Measurements from ENCODE around the gene TRPM3.

TRPM3 gene

DNA sequence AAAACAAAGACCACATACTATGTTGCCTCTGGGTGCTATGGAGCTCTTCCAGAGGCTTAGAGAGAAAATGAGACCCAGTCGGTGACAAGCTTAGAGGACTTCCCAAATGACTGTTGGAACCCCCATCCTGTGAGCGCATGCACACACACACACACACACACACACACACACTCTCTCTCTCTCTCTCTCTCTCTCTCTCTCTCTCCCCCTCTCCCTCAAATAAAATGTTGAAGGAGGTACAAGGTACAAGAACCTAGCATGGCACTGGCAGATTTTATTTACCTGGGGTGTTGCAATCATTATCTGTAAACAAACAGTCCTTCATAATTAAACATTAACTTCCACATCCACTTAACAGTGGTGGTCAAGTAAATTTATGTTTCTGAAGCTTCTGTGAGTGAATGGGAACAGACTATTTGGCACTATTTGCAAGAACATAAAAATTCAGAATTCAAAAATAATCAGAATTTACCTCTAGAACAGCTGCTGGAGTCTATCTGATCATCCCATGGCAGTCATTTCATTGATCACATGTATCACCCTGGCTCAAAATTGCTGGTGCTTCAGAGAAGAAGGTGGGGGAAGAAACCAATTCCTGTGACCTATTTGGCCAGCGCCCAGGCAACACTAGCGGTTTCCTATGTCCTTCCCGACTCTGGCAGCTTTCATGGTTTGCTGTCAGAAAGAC is 24.9 kb downstream of the TRPM3 start:
- no peak for DNase-seq (ENCODE audit: low spot score)
- TF ChIP-seq, protein P1, sequence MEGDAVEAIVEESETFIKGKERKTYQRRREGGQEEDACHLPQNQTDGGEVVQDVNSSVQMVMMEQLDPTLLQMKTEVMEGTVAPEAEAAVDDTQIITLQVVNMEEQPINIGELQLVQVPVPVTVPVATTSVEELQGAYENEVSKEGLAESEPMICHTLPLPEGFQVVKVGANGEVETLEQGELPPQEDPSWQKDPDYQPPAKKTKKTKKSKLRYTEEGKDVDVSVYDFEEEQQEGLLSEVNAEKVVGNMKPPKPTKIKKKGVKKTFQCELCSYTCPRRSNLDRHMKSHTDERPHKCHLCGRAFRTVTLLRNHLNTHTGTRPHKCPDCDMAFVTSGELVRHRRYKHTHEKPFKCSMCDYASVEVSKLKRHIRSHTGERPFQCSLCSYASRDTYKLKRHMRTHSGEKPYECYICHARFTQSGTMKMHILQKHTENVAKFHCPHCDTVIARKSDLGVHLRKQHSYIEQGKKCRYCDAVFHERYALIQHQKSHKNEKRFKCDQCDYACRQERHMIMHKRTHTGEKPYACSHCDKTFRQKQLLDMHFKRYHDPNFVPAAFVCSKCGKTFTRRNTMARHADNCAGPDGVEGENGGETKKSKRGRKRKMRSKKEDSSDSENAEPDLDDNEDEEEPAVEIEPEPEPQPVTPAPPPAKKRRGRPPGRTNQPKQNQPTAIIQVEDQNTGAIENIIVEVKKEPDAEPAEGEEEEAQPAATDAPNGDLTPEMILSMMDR (IDR thresholded peaks at IDR 0.05; ENCODE audit: extremely low read depth, insufficient read depth, missing control alignments) = no peak
- in situ Hi-C loops (cut with MboI; ENCODE audit: low pct_unique_long_range_greater_than_20kb, low sequenced_read_pairs, unreplicated experiment) = no loop called here

DNA sequence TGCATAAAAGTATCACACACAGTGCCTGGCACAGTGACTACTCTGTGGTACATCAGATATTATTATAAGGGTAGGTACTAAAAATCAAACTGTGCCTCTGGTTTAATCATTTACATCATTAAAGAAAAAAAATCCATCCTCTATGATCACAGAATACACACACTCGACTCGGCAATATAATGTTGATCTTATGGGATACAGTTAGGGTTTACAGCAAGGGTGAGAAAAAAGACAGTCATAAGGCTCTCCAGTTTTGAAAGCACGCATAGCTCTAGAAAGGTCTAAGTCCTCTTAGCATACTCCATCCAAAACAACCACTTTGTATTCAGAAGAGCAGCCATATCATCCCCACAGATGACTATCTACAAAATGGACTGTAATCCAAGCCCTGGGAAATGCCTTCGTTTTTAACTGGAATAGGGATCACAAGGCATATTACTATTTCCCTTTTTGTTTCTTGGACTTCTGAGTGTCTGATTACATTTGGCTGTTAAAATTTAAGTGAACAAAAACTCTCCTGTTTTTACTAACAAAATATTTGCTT is 26.6 kb downstream of the TRPM3 start:
- no peak for DNase-seq (ENCODE audit: low spot score)
- in situ Hi-C loops (cut with MboI; ENCODE audit: low pct_unique_long_range_greater_than_20kb, low sequenced_read_pairs, unreplicated experiment) = no loop called here
- TF ChIP-seq, protein P1 (IDR thresholded peaks at IDR 0.05; ENCODE audit: extremely low read depth, insufficient read depth, missing control alignments) = no peak

DNA sequence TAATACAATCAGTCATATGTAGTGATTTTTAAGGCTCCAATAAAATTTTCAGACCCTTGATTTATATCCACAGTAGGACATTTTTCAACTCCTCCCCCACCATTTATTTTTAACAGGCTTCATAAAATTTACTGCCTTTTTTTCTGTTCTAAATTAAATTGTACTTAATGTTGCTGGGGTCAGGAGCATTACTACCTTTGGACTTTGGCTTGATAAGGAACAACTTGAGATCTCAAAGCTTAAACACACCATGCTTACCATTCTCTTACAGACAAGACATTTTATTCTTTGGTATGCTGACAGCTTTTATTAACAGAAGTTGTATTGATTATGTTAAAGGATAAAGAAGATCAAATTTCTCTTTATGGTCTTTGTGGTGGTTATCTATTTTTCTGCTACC is 30.5 kb downstream of the TRPM3 start:
- TF ChIP-seq, protein P1 (IDR thresholded peaks at IDR 0.05; ENCODE audit: extremely low read depth, insufficient read depth, missing control alignments) = no peak
- DNase-seq (ENCODE audit: low spot score) = no peak
- in situ Hi-C loops (cut with MboI; ENCODE audit: low pct_unique_long_range_greater_than_20kb, low sequenced_read_pairs, unreplicated experiment) = no loop called here

DNA sequence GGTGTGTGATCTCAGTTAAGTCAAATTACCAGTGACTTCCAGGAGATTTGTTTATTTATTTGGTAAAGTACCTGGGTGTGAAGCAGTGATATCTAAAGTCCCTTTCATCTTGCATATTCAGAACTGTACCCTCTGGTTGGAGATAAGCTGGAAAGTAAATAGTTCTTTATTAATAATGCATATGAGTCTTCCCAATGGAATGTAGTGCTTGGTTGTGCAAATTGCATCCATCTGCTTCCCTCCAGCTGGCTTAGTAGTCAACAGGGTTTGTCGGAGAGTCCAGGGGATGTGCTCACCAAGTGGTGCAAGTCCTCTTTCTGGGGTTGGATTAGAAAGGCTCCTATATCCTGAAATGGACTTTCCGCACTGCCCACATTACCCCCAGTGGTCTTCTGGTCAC is 42.0 kb downstream of the TRPM3 start:
- in situ Hi-C loops (cut with MboI; ENCODE audit: low pct_unique_long_range_greater_than_20kb, low sequenced_read_pairs, unreplicated experiment) = no loop called here
- DNase-seq (ENCODE audit: low spot score) = no peak

DNA sequence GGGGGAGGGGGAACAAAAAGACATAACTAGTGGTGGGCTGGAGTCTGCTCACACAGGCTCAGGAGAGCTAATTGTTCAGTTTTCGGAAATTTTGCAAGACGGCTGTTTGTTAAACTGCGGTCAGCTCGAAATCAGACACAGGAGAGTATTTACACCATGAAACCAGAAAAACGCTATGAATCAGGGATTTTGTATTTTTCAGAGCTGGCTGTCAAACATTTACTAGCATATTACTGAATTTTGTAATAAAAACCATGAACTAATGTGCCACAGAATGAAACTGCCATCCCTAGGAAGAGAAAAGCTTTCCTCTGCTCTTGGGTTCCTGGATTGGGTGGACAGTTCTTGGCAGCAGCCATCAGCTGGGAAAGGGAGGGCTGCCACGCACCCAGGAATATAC is 45.3 kb downstream of the TRPM3 start:
- in situ Hi-C loops (cut with MboI; ENCODE audit: low pct_unique_long_range_greater_than_20kb, low sequenced_read_pairs, unreplicated experiment) = no loop called here
- no peak for DNase-seq (ENCODE audit: low spot score)
- TF ChIP-seq, protein P1 (IDR thresholded peaks at IDR 0.05; ENCODE audit: extremely low read depth, insufficient read depth, missing control alignments) = no peak

More for the DNA sequence above, 42.0 kb downstream of the TRPM3 start:
- TF ChIP-seq, protein P1 (IDR thresholded peaks at IDR 0.05; ENCODE audit: extremely low read depth, insufficient read depth, missing control alignments) = no peak

DNA sequence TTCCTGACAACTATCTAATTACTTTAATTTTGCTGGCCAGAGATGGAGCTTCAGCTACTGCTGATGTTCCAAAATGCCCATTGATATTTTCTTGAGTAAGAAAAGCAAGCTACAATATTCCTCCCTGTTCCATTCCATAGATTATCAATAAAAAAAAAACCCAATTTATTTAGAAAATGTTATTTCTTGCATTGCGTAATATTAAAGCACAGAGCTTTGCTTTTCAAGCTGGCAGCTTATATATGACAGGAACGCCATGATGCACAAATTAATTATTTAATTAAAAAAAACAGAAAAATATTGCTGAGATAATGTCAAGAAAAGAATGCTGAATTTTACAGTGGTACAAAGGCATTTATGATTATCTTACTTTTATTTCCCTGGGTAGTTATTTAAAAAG is 47.9 kb downstream of the TRPM3 start:
- no peak for DNase-seq (ENCODE audit: low spot score)
- in situ Hi-C loops (cut with MboI; ENCODE audit: low pct_unique_long_range_greater_than_20kb, low sequenced_read_pairs, unreplicated experiment) = no loop called here
- TF ChIP-seq, protein P1 (IDR thresholded peaks at IDR 0.05; ENCODE audit: extremely low read depth, insufficient read depth, missing control alignments) = no peak
